GM12891 (cell line): ENCODE data around the gene DHRS7.
"Not testable (repeated sequence)": the region's sequence is repeated elsewhere in the genome, so short reads cannot be mapped to it uniquely, and the experiment has no call there.

Experiments used
- DNase-seq: peaks from one replicate; pipeline ENCODE4 v3.0.0; 2011; ENCODE audit warnings: low spot score; ENCODE audit not compliant: insufficient read length
- FAIRE-seq: peaks from 2 replicates; lab custom pipeline; 2011; peaks lifted over from hg19 to GRCh38; lab: Jason Lieb, UNC
- PAX5 ChIP-seq: IDR thresholded peaks from 2 replicates; pipeline ENCODE4 v1.6.1; 2011; ENCODE audit warnings: low read length, moderate library complexity, mild to moderate bottlenecking; ENCODE audit not compliant: insufficient read depth, severe bottlenecking
- POLR2A ChIP-seq: IDR thresholded peaks from 2 replicates; pipeline ENCODE4 v1.6.1; 2011; ENCODE audit warnings: low read depth, low read length, control low read depth
- POLR2AphosphoS5 ChIP-seq: IDR thresholded peaks from 2 replicates; pipeline ENCODE4 v1.6.1; 2011; ENCODE audit warnings: low read depth, low read length, control low read depth
- POU2F2 ChIP-seq: IDR thresholded peaks from 2 replicates; pipeline ENCODE4 v1.6.1; 2011; ENCODE audit warnings: low read depth, mild to moderate bottlenecking, control low read depth, low read length, moderate library complexity
- SPI1 ChIP-seq: IDR thresholded peaks from 2 replicates; pipeline ENCODE4 v1.6.1; 2011; ENCODE audit warnings: low read depth, low read length, control low read depth
- TAF1 ChIP-seq: IDR thresholded peaks from 2 replicates; pipeline ENCODE4 v1.6.1; 2011; ENCODE audit warnings: low read depth, low read length, control low read depth

DHRS7 gene

GRCh38 chr14:60102389-60102788 is 62.8 kb downstream of the DHRS7 start:
- FAIRE-seq (no peak), DNase-seq (no peak)
- no peak for TF ChIP-seq PAX5

- no peak for FAIRE-seq
- no peak for DNase-seq
- TF ChIP-seq TAF1 (no peak), POU2F2 (no peak), POLR2A (no peak), SPI1 (no peak), POLR2AphosphoS5 (no peak), PAX5 (no peak)
Measured at GRCh38 chr14:60101786-60102185, 63.4 kb downstream of the DHRS7 start.

GRCh38 chr14:60099855-60100254 is 65.3 kb downstream of the DHRS7 start:
- DNase-seq, FAIRE-seq: not testable (repeated sequence)

GRCh38 chr14:60097974-60098373 is 67.2 kb downstream of the DHRS7 start:
- DNase-seq: no peak
- no peak for FAIRE-seq
- TF ChIP-seq POLR2A: no peak
- no peak for TF ChIP-seq TAF1

- FAIRE-seq (peak; percentile 63), DNase-seq (no peak)
- TF ChIP-seq POLR2AphosphoS5 (no peak), POU2F2 (no peak), POLR2A (no peak), PAX5 (no peak), TAF1 (no peak), SPI1 (no peak)
Measured at GRCh38 chr14:60095781-60096450, 69.3 kb downstream of the DHRS7 start.

- DNase-seq (no peak), FAIRE-seq (peak; percentile 13)
- TF ChIP-seq SPI1 (no peak), TAF1 (no peak), POLR2A (no peak), POLR2AphosphoS5 (no peak), PAX5 (no peak), POU2F2 (no peak)
Measured at GRCh38 chr14:60095231-60095630, 70.0 kb downstream of the DHRS7 start.

GRCh38 chr14:60094306-60094897 is 70.8 kb downstream of the DHRS7 start:
- TF ChIP-seq POU2F2 (no peak), POLR2A (no peak), SPI1 (no peak), TAF1 (no peak), POLR2AphosphoS5 (no peak), PAX5 (no peak)
- DNase-seq (no peak), FAIRE-seq (peak; percentile 80)
